ENCODE results near the gene LRP3. TPM values are rescaled to one million over a fixed set of nuclear protein-coding genes. Genes with fewer than 3 reads are reported as not detected.
"Not testable (repeated sequence)": the region's sequence is repeated elsewhere in the genome, so short reads cannot be mapped to it uniquely, and the experiment has no call there.

Gene LRP3
- polyA plus RNA-seq, 4 donors: 2.0 to 34.0 (median 9.6) TPM

DNA sequence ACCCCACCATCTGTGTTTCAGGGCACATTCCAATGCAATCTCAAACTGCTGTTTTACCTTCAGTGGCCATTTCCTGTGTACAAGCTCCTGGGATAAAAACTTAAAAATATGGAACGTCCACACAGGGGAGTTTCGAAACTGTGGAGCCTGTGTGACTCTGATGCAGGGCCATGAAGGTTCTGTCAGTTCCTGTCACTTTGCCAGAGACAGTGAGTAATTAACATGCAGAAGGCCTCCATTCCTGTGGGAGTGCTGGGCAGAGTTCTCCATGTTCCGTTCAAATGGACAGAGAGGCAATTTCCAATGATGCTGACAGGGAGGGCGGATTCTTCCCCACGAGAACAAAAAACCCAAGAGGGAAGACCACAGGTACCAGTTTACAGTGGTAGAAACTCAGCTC lies 37.8 kb upstream of the LRP3 start:
- H3K4me1 ChIP-seq (ENCODE audit: control insufficient read depth in 3 of 3, insufficient read depth in 2 of 3, low read depth in 1 of 3, low read length in 2 of 3): no peaks in the 10 kb centered on the region
- H3K9me3 ChIP-seq (ENCODE audit: control insufficient read depth in 2 of 2, insufficient read depth in 1 of 2, low read depth in 1 of 2, low read length in 1 of 2): no peaks in the 10 kb centered on the region
- H3K36me3 ChIP-seq (ENCODE audit: control insufficient read depth in 3 of 3, insufficient read depth in 2 of 3, low read depth in 1 of 3, low read length in 3 of 3): no peaks in the 10 kb centered on the region
- no peaks in the 10 kb centered on the region for H3K27me3 ChIP-seq (ENCODE audit: control insufficient read depth in 3 of 3, insufficient read depth in 3 of 3, low read length in 3 of 3)
- H3K27ac ChIP-seq (ENCODE audit: low read depth in 1 of 3, low read length in 2 of 3): no peak overlapping the region
- FAIRE-seq: no peak
- no peak overlapping the region for H3K4me3 ChIP-seq (ENCODE audit: low read depth in 1 of 3, low read length in 3 of 3)
- no peak for DNase-seq
- 80 to 81% (median 80%) methylated on average over 5 of the region's 5 CpGs for WGBS, 3 donors

- no peak for FAIRE-seq
- Histone ChIP-seq H3K4me1 (ENCODE audit: control insufficient read depth in 3 of 3, insufficient read depth in 2 of 3, low read depth in 1 of 3, low read length in 2 of 3) (no peaks in the 10 kb centered on the region), H3K9me3 (ENCODE audit: control insufficient read depth in 2 of 2, insufficient read depth in 1 of 2, low read depth in 1 of 2, low read length in 1 of 2) (no peaks in the 10 kb centered on the region), H3K27ac (ENCODE audit: low read depth in 1 of 3, low read length in 2 of 3) (no peak overlapping the region), H3K27me3 (ENCODE audit: control insufficient read depth in 3 of 3, insufficient read depth in 3 of 3, low read length in 3 of 3) (no peaks in the 10 kb centered on the region), H3K4me3 (ENCODE audit: low read depth in 1 of 3, low read length in 3 of 3) (no peak overlapping the region), H3K36me3 (ENCODE audit: control insufficient read depth in 3 of 3, insufficient read depth in 2 of 3, low read depth in 1 of 3, low read length in 3 of 3) (no peaks in the 10 kb centered on the region)
- WGBS, 3 donors: 63 to 81% (median 71%) methylated on average over 3 of the region's 3 CpGs
- DNase-seq: no peak
These were observed 36.2 kb upstream of the LRP3 start for GRCh38 chr19:33157906-33158305.

DNA sequence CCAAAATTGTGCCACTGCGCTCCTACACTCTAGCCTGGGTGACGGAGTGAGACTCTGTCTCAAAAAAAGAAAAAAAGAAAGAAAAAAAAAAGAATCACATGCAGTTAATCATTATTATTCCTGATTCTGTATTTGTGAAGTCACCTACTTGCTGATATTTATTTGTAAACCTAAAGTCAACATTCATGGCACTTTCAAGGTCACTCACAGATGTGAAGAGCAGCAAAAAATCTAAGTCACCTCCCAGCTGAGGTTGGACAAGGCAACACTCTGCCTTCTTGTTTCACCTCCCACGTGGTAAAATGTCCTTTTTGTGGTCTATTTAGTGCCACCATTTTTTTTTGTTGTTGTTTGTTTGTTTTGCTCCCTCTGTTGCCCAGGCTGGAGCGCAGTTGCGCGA lies 35.8 kb upstream of the LRP3 start:
- Histone ChIP-seq H3K9me3 (ENCODE audit: control insufficient read depth in 2 of 2, insufficient read depth in 1 of 2, low read depth in 1 of 2, low read length in 1 of 2) (no peaks in the 10 kb centered on the region), H3K4me1 (ENCODE audit: control insufficient read depth in 3 of 3, insufficient read depth in 2 of 3, low read depth in 1 of 3, low read length in 2 of 3) (no peaks in the 10 kb centered on the region), H3K27me3 (ENCODE audit: control insufficient read depth in 3 of 3, insufficient read depth in 3 of 3, low read length in 3 of 3) (no peaks in the 10 kb centered on the region), H3K36me3 (ENCODE audit: control insufficient read depth in 3 of 3, insufficient read depth in 2 of 3, low read depth in 1 of 3, low read length in 3 of 3) (no peaks in the 10 kb centered on the region), H3K4me3 (ENCODE audit: low read depth in 1 of 3, low read length in 3 of 3) (no peak overlapping the region), H3K27ac (ENCODE audit: low read depth in 1 of 3, low read length in 2 of 3) (no peak overlapping the region)
- FAIRE-seq (no peak), DNase-seq (no peak)
- 87 to 93% (median 92%) methylated on average over 6 of the region's 6 CpGs for WGBS, 3 donors

- Histone ChIP-seq H3K27me3 (ENCODE audit: control insufficient read depth in 3 of 3, insufficient read depth in 3 of 3, low read length in 3 of 3) (no peaks in the 10 kb centered on the region), H3K27ac (ENCODE audit: low read depth in 1 of 3, low read length in 2 of 3) (no peak overlapping the region), H3K4me1 (ENCODE audit: control insufficient read depth in 3 of 3, insufficient read depth in 2 of 3, low read depth in 1 of 3, low read length in 2 of 3) (no peaks in the 10 kb centered on the region), H3K36me3 (ENCODE audit: control insufficient read depth in 3 of 3, insufficient read depth in 2 of 3, low read depth in 1 of 3, low read length in 3 of 3) (no peaks in the 10 kb centered on the region), H3K9me3 (ENCODE audit: control insufficient read depth in 2 of 2, insufficient read depth in 1 of 2, low read depth in 1 of 2, low read length in 1 of 2) (no peaks in the 10 kb centered on the region), H3K4me3 (ENCODE audit: low read depth in 1 of 3, low read length in 3 of 3) (no peak overlapping the region)
- FAIRE-seq: no peak
- 98 to 100% (median 99%) methylated on average over 4 of the region's 4 CpGs for WGBS, 3 donors
- DNase-seq: no peak
These were observed 35.0 kb upstream of the LRP3 start for GRCh38 chr19:33159149-33159548.

- WGBS, 3 donors: 85 to 91% (median 90%) methylated on average over 8 of the region's 8 CpGs
- no peak overlapping the region for H3K27ac ChIP-seq (ENCODE audit: low read depth in 1 of 3, low read length in 2 of 3)
- no peak overlapping the region for H3K4me3 ChIP-seq (ENCODE audit: low read depth in 1 of 3, low read length in 3 of 3)
- H3K9me3 ChIP-seq (ENCODE audit: control insufficient read depth in 2 of 2, insufficient read depth in 1 of 2, low read depth in 1 of 2, low read length in 1 of 2): no peaks in the 10 kb centered on the region
- H3K27me3 ChIP-seq (ENCODE audit: control insufficient read depth in 3 of 3, insufficient read depth in 3 of 3, low read length in 3 of 3): no peaks in the 10 kb centered on the region
- no peak for FAIRE-seq
- H3K4me1 ChIP-seq (ENCODE audit: control insufficient read depth in 3 of 3, insufficient read depth in 2 of 3, low read depth in 1 of 3, low read length in 2 of 3): no peaks in the 10 kb centered on the region
- H3K36me3 ChIP-seq (ENCODE audit: control insufficient read depth in 3 of 3, insufficient read depth in 2 of 3, low read depth in 1 of 3, low read length in 3 of 3): no peaks in the 10 kb centered on the region
- DNase-seq: no peak
These were observed 34.2 kb upstream of the LRP3 start for GRCh38 chr19:33159893-33160292.

DNA sequence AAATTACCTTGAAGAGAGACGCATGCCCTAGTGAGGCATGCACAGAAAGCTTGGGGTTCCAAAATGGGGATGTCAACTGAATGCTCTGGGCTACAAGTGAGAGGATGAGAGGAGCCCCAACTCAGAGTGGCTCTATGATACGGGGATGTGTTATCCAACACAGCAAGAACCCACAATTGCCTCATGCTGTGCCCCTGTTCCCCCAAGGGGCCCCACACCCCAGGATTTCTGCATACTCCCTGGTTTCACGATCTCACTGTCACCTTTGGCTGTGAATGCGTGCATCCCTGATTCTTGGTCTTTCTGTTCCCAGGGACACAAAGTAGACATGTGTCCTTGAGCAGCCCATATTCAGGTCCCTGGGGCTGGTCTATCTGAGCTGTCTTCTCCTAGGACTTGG lies 32.9 kb upstream of the LRP3 start:
- no peaks in the 10 kb centered on the region for H3K36me3 ChIP-seq (ENCODE audit: control insufficient read depth in 3 of 3, insufficient read depth in 2 of 3, low read depth in 1 of 3, low read length in 3 of 3)
- no peak overlapping the region for H3K4me3 ChIP-seq (ENCODE audit: low read depth in 1 of 3, low read length in 3 of 3)
- no peak for DNase-seq
- no peaks in the 10 kb centered on the region for H3K9me3 ChIP-seq (ENCODE audit: control insufficient read depth in 2 of 2, insufficient read depth in 1 of 2, low read depth in 1 of 2, low read length in 1 of 2)
- no peaks in the 10 kb centered on the region for H3K4me1 ChIP-seq (ENCODE audit: control insufficient read depth in 3 of 3, insufficient read depth in 2 of 3, low read depth in 1 of 3, low read length in 2 of 3)
- H3K27ac ChIP-seq (ENCODE audit: low read depth in 1 of 3, low read length in 2 of 3): no peak overlapping the region
- FAIRE-seq: no peak
- 75 to 85% (median 79%) methylated on average over 4 of the region's 4 CpGs for WGBS, 3 donors
- H3K27me3 ChIP-seq (ENCODE audit: control insufficient read depth in 3 of 3, insufficient read depth in 3 of 3, low read length in 3 of 3): no peaks in the 10 kb centered on the region

GRCh38 chr19:33163481-33163880 lies 30.6 kb upstream of the LRP3 start:
- no peak overlapping the region for H3K4me3 ChIP-seq (ENCODE audit: low read depth in 1 of 3, low read length in 3 of 3)
- H3K4me1 ChIP-seq (ENCODE audit: control insufficient read depth in 3 of 3, insufficient read depth in 2 of 3, low read depth in 1 of 3, low read length in 2 of 3): no peaks in the 10 kb centered on the region
- H3K27me3 ChIP-seq (ENCODE audit: control insufficient read depth in 3 of 3, insufficient read depth in 3 of 3, low read length in 3 of 3): no peaks in the 10 kb centered on the region
- WGBS, 3 donors: 89 to 91% (median 89%) methylated on average over 6 of the region's 6 CpGs
- DNase-seq (no peak), FAIRE-seq (no peak)
- no peak overlapping the region for H3K27ac ChIP-seq (ENCODE audit: low read depth in 1 of 3, low read length in 2 of 3)
- peaks cover 0 to 5% of the 10 kb centered on the region in 2 donors for H3K9me3 ChIP-seq (ENCODE audit: control insufficient read depth in 2 of 2, insufficient read depth in 1 of 2, low read depth in 1 of 2, low read length in 1 of 2)
- H3K36me3 ChIP-seq (ENCODE audit: control insufficient read depth in 3 of 3, insufficient read depth in 2 of 3, low read depth in 1 of 3, low read length in 3 of 3): no peaks in the 10 kb centered on the region

DNA sequence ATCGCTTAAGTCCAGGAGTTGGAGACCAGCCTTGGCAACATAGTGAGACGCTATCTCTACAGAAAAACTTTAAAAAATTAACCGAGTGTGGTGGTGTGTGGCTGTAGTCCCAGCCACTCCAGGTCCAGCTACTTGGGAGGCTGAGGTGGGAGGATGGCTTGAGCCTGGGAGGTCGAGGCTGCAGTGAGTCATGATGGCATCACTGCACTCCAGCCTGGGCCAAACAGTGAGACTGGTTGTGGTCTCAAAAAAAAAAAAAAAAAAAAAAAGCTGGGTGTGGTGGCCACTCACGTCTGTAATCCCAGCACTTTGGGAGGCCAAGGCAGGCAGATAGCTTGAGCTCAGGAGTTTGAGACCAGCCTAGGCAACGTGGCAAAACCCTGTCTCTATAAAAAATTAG lies 28.1 kb upstream of the LRP3 start:
- not testable (repeated sequence) for H3K27me3 ChIP-seq (ENCODE audit: control insufficient read depth in 3 of 3, insufficient read depth in 3 of 3, low read length in 3 of 3); H3K4me3 ChIP-seq (ENCODE audit: low read depth in 1 of 3, low read length in 3 of 3); H3K27ac ChIP-seq (ENCODE audit: low read depth in 1 of 3, low read length in 2 of 3); H3K36me3 ChIP-seq (ENCODE audit: control insufficient read depth in 3 of 3, insufficient read depth in 2 of 3, low read depth in 1 of 3, low read length in 3 of 3); H3K4me1 ChIP-seq (ENCODE audit: control insufficient read depth in 3 of 3, insufficient read depth in 2 of 3, low read depth in 1 of 3, low read length in 2 of 3); DNase-seq; FAIRE-seq; H3K9me3 ChIP-seq (ENCODE audit: control insufficient read depth in 2 of 2, insufficient read depth in 1 of 2, low read depth in 1 of 2, low read length in 1 of 2)
- WGBS, 3 donors: 59 to 75% (median 69%) methylated on average over 6 of the region's 6 CpGs

DNA sequence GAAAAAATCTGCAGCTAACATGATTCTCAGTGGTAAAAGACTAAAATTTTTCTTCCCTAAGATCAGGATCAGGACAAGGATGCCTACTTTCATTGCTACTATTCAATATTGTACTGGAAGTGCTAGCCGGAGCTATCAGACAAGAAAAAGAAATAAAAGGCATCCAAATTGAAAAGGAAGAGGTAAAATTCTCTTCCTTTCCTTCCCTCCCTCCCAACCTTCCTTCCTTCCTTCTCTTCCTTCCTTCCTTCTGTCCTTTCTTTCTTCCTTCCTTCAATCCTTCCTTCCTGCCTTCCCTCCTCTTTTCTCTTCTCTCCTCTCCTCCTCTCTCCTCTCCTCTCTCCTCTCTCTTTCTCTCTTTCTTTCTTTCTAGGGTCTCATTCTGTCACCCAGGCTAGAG lies 26.7 kb upstream of the LRP3 start:
- 94 to 100% (median 100%) methylated on average over 1 of the region's 1 CpG for WGBS, 3 donors
- H3K27ac ChIP-seq (ENCODE audit: low read depth in 1 of 3, low read length in 2 of 3): no peak overlapping the region
- peaks cover 0 to 5% of the 10 kb centered on the region in 2 donors for H3K9me3 ChIP-seq (ENCODE audit: control insufficient read depth in 2 of 2, insufficient read depth in 1 of 2, low read depth in 1 of 2, low read length in 1 of 2)
- no peaks in the 10 kb centered on the region for H3K4me1 ChIP-seq (ENCODE audit: control insufficient read depth in 3 of 3, insufficient read depth in 2 of 3, low read depth in 1 of 3, low read length in 2 of 3)
- DNase-seq (no peak), FAIRE-seq (no peak)
- H3K4me3 ChIP-seq (ENCODE audit: low read depth in 1 of 3, low read length in 3 of 3): no peak overlapping the region
- H3K36me3 ChIP-seq (ENCODE audit: control insufficient read depth in 3 of 3, insufficient read depth in 2 of 3, low read depth in 1 of 3, low read length in 3 of 3): no peaks in the 10 kb centered on the region
- H3K27me3 ChIP-seq (ENCODE audit: control insufficient read depth in 3 of 3, insufficient read depth in 3 of 3, low read length in 3 of 3): no peaks in the 10 kb centered on the region
